Skin of body (tissue), 2 donors: ENCODE results near the gene SERPINA12. TPM values are rescaled to one million over a fixed set of nuclear protein-coding genes. Genes with fewer than 3 reads are reported as not detected.

Source experiments
- DNase-seq: peaks from one replicate; lab custom pipeline; 2025; lab: John Stamatoyannopoulos, UW
- total RNA-seq: library from RNA; depleted of rRNA; stranded (reverse); fragments of >200 nt; gene quantifications from one replicate; pipeline ENCODE4 v1.2.3, GENCODE V29; 2014

SERPINA12 gene
- total RNA-seq, 1 donor from 2014 or later, result 16.9 TPM

DNA sequence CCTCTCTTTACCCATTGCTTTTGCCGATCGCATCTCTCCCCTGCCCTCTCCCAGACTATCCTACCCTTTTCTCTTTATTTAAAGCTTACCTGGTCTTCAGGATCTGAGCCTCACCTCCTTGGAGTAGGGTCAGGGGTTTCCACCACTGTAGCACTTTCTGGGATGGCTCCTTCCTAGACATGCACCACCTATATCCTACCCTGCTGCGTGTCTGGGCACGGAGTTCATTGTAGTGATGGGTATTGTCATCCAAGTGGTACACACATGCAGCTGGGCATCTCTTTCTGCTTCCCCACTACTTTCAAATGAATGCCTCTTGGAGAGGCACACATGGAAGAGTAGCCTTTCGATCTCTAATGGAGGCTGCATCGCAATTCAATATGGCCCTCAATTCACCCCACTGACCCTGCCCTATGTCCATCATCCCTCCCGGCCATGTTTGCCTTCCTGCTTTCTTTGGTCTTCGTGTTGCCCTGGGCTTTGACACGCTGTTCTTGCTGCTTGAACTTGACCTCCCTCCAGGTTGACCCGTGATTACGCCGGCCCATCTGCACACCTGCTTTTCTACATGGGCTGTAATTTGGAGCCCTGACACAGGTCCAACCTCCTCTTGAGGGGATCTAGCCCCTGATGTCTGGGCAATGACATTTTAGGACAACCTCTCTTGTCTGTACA lies 67.6 kb downstream of the SERPINA12 start:
- DNase-seq, result no peak

DNA sequence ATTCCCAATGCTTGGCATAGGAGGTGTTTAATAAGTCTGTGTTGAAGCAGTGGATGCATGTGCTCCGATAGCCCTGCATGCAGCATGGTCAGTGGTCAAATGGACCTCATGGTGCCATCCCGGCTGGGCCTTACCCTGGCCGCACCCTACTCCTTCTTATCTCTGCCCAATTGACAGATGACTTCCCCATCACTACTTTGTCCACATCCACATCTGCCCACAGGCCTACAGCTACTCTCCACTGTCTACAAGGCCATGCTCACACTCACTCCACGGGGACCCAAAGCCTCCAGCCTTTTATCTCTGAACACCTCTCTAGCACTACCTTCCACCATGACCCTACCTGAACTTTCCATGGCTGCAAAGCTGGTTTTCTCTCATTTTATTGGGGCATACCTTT lies 68.1 kb downstream of the SERPINA12 start:
- no peak for DNase-seq

DNA sequence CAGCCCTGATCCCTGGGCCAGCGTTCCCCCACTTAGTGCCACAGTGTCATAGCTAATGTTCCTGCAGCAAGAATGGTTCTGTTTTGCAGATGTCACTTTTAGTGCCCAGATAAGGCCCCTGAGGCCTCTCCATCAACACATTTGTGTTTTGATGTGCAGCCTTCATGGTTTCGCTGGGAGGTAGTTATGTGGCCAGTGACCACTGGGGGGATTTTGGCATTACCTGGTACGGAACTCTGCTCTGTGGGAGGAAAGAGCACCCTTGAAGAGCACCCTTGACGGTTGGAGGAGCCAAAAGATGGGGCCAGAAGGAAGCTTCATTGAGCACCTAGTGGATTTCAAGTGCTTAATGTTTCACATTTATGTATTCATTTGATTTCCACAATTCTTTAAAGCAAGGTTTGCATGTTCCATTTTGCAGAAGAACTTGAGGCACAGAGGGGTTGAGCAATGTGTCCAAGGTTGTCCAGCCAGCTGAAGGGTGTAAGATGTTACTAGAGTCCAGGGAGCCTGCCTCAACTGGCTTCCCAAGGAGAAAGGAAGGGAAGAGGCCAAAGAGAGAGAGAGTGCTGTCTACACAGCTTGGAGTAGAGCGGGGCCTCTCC lies 69.7 kb downstream of the SERPINA12 start:
- DNase-seq, result no peak

Other genes with a start within 250 kb of the SERPINA12 start
- gene SERPINA10, start 216.2 kb downstream of the SERPINA12 start, total RNA-seq, result not detected
- not detected for gene SERPINA6, start 186.1 kb downstream of the SERPINA12 start, total RNA-seq
- not detected for gene SERPINA2, start 142.8 kb downstream of the SERPINA12 start, total RNA-seq
- 11.1 TPM for gene SERPINA1, start 120.9 kb downstream of the SERPINA12 start, total RNA-seq
- gene SERPINA11, start 56.7 kb downstream of the SERPINA12 start, total RNA-seq, result 0.69 TPM
- gene SERPINA9, start 33.3 kb downstream of the SERPINA12 start, total RNA-seq, result 3.3 TPM
- 0.49 TPM for gene SERPINA4, start 52.0 kb upstream of the SERPINA12 start, total RNA-seq
- 0.20 TPM for gene SERPINA5, start 72.0 kb upstream of the SERPINA12 start, total RNA-seq
- gene SERPINA3, start 102.9 kb upstream of the SERPINA12 start, total RNA-seq, result 14.0 TPM